D341Med (cell line): ENCODE measurements around the gene CABLES2.

Experiments used
- DNase-seq: peaks from one replicate; pipeline ENCODE4 v3.0.0; 2012; ENCODE audit warnings: low spot score

CABLES2 gene

DNA sequence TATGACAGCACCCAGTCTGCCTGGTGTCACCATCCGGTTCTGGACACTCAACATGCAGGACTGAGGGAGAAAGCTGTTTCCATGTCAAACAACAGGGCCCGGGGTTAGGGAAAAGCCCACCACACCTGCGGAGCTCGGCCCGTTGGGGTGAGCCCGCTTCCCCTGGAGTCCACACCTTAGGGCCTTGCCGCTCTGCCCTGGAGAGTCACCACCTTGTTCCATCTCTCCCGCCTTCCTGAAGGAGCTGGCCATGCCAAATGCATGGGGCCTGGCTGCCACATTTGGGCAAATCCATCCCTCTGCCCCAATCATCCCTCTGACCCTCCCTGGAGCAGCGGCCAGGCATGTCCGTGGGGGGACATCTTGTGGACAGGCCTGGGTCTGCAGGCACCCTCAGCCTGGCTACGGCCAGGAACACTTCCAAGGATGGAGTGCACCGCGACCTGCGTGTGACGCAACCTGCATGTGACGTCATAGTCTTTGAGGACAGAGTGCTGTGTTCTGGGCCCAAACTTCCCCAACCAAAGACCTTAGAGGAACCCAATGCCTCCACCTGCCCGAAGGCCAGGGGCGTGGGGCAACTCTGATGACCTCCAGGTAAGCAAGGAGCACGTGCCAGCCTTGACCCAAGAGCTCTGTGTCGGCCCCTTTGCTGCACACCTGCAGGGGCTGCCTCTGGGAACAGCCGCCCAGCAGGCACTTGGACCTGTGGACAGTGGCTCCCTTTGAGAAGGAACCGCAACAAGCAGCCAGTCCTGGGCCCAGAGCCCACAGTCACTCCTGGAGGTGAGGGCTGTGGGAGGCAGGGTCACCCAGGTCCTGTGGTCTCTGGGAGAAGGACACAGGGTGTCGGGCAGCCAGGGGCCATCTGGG is 1.7 kb downstream of the CABLES2 start:
- DNase-seq, result no peak

DNA sequence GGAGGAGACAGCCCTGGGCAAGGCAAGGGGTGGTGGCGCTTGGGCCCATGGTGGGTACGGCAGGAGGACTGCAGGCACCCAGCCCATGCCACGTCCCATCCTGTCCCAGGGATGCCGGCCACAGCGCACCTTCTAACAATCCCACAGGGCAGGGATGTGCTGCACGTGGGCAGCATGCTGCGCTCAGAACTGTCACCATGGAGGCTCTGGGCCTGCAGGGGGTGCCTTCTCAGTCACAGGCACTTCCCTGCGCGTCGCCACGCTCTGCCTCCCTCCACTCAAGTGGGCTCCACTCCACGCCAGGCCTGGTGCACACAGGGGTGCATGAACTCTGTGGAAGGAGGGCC is 2.4 kb downstream of the CABLES2 start:
- DNase-seq, result no peak

DNA sequence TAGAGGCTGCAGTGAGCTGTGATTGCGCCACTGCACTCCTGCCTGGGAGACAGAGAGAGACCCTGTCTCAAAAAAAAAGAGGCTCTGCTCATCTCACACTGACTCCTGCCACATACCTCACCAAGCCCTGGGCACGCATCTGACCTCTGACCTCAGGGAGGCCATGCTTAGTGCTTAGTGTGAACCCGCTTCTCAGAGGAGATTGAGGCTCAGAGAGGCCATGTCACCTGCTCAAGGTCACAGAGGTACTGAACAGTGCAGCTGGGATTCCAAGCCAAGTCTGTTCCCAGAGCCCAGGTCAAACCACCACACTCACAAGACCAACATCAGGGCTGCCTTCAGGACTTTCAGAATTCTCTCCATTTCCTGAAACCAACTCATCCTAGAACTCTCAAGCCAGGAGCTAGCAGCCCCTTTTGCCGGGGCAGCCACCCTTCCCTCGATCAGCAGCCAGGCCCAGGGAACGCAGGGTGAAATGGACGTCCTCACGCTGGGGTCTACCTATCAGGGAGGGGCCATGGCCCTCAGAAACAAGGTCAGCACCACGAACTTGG is 2.9 kb downstream of the CABLES2 start:
- DNase-seq, result no peak

DNA sequence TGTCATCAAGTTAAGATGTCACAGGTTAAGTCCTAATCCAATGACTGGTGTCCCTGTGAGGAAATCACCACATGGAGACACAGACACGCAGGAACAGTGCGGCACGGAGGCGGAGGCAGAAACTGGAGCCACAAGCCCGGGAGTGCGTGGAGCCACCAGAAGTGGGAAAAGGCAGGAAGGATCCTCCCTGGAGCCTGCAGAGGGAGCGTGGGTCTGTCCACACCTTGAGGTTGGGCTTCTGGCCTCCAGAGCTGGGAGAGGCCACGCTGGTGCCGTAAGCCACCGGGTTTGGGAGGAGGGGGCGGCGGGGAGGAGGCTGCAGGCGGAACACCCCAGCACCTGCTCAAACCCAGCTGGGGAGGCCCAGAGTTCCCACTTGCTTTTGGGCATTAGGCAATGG is 3.8 kb downstream of the CABLES2 start:
- DNase-seq, result no peak

DNA sequence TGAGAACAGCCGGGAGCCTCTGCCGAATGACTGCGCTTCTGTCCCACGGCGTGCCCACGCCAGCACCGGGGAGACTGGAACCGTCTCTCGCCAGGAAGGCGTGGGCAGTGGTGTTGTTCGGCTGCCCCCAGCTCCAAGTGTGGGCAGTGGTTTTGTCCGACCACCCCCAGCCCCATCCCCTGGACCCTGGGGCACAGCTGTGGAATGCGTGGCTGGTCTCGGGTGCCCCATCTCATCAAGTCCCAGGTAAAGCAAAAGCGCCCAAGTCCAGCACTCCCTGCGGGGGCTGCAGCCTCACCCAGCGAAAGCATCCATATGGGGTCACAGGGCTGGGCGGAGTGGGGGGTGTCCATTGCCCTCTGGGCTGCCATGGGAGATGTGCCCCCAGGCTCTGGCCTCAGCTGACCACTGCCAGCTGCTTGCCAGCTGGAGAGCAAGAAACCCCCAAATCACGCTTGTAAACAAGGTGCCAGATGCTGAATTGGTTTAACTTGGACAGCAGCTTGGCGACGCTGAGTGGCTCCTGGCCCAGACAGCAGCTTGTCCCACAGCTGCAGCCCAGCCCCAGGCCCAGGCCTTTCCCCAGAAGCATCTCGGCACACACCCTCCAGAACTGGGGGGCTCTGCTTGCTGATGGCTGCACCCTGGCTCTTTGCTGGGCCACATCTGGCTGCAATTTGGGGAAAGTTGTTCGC is 4.5 kb downstream of the CABLES2 start:
- DNase-seq, result no peak

DNA sequence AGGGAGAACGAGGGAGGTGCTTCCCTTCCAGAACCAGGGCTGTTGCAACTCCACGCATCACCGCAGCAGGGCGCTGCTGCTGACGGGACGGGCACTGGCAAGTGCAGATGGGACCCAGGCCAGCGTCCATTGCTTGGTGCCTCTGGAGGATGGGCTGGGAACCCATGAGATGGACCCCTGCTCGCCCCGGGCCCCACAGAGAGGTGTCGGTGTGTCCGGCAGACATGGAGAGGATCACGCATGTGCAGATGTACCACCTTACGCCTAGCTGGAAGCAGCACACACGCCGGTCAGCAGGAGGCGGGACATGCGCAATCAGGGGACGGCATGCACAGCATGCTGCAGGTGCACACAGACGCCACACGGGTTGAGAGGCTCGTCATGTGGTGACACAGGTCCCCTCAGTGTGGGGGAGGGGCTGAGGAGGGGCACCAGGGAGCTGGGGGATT is 5.7 kb downstream of the CABLES2 start:
- DNase-seq, result no peak

DNA sequence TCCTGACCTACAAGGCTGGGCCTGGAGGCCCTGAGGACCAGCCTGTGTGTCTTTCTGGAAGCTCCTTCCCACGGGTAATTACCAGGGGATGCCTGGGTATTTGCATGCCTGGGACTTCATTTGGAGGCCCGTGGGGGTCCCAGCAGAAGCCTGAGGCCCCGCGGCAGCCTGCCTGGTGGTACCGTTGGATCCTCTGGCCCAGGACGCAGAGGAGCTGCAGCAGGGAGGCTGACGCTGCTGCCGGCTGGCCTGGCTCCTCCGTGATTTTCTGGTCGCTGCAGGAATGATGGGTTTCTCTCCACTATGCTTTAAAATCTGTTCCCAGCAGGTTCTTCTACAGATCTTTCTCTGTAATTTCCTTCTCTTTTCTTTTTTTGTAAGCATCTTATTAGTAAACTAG is 6.5 kb downstream of the CABLES2 start:
- DNase-seq, result no peak

DNA sequence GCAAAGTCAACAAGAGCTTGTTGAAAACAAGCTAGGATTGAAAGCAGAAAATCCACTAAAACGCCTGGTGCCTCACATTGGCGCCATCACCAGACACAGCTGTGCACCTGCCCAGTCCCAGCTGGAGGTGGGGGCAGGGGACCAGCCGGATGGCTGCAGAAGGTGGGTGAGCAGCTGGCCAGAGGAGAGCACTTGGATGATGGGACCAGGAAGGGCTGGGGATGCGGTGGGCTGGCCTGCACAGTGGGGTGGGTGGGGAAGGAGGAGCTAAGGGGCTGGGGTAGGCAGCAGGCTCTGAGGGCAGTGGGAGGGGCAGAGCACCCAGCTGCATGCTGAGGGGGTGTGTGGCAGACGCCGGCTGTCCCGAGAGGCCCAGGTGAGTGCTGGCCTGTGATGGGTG is 7.1 kb downstream of the CABLES2 start:
- DNase-seq, result no peak

DNA sequence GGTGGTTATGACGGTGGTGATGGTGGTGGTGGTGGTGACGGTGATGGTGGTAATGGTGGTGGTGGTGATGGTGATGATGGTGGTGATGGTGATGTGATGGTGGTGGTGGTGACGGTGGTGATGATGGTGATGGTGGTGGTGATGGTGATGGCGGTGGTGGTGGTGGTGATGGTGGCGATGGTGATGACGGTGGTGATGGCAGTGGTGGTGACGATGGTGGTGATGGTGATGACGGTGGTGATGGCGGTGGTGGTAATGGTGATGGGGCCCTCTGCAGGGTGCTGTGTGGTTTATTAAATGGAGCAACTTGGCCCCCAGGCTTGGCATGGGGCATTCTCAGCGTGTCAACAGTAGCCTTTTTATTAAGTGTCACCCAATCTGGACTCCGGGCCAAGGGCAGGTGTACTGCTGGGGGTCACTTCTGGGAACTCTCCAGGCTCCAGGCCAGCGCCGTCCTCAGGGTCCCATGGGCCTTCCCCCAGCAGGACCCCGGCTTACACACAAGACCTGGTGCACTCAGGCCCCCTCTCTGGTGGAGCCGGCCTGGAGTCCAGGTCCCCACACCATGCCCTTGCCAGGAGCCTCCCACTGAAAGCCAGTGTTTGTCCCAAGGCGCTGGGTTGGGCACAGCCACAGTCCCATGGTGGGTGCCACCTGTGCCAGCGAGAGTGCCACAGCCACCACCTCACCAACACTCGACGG is 8.8 kb downstream of the CABLES2 start:
- no peak for DNase-seq

DNA sequence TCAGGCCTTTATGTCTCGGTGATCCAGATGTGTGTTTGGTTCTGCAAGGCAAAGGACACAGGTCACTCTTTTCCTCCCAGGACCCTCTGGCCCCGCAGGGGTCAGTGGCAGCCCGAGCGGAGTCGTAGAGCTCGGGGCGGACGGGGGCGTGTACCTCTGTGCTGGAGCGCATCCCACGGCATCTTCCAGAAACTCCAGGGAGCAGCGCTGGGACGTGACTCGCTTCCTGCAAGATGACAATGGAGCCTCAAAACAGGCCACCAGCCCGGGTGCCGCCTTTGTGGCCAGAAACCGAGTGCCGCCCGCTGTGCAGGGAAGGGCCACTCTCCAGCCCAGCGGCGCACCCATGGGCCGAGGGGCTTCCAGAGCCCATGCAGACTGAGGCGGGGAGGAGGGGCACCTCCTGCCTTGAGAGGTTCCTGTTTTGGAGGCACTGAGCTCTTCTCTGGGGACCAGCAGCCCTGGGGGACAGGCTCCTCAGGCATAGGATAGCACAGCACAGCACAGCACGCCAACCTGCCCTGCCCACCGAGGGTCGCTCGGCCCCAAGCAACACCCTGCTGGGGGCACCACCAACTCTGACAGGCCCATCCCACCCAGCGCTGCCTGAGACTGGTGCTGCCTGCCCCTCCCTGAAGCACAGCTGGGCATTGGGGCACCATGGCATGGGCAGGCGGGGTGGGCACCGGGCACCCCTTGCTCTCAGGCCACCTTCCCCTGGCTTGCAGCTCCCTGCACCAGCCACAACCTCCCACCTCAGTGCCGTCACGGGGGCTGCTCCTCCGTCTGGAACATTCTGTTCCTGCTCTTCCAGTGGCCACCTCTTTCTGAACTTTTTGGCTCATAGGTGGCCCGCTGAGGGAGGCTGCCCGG is 10.5 kb downstream of the CABLES2 start:
- DNase-seq, result no peak

DNA sequence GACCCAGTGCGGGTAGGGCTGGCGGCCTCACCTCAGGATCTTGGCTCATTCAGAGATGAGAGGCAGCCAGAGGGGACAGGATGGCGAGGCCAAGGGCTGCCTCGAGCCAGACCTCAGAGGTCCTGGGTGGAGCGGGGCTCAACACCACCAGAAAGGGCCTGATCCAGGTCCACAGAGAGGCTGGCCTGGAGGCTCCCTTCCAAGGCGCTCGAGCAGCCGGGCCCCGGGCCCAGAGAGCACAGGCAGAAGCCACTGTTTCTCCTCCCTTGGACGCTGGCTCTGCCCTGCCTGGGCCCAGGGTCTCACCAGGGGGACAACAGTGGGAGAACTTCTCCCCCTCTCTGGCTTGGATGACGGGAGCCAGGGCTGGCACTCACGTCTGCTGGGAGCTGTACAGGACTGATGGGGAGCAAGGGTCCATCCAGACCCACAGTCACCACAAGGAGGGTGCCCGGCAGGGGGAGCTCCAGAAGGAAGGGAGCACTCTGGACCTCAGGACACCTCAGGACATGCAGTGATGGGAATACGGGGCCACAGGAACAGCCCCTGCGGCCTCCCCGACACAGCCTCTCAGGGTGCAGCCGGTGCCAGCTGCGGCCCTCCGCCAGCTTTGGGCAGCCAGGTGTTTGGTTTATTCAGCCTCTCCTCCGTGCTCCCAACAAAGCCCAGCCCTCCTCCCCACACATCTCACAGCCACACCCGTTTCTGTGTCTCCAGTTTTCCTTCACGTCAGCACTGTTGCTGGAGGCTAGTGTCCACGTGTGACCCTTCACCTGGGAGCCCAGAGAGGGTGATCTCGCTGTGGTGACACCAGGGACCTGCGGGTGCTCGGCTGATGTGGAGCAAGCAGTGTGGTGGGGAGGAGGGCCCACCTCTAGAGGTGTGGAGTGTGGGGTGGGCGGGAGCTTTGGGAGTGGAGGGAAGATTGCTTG is 11.5 kb downstream of the CABLES2 start:
- no peak for DNase-seq

DNA sequence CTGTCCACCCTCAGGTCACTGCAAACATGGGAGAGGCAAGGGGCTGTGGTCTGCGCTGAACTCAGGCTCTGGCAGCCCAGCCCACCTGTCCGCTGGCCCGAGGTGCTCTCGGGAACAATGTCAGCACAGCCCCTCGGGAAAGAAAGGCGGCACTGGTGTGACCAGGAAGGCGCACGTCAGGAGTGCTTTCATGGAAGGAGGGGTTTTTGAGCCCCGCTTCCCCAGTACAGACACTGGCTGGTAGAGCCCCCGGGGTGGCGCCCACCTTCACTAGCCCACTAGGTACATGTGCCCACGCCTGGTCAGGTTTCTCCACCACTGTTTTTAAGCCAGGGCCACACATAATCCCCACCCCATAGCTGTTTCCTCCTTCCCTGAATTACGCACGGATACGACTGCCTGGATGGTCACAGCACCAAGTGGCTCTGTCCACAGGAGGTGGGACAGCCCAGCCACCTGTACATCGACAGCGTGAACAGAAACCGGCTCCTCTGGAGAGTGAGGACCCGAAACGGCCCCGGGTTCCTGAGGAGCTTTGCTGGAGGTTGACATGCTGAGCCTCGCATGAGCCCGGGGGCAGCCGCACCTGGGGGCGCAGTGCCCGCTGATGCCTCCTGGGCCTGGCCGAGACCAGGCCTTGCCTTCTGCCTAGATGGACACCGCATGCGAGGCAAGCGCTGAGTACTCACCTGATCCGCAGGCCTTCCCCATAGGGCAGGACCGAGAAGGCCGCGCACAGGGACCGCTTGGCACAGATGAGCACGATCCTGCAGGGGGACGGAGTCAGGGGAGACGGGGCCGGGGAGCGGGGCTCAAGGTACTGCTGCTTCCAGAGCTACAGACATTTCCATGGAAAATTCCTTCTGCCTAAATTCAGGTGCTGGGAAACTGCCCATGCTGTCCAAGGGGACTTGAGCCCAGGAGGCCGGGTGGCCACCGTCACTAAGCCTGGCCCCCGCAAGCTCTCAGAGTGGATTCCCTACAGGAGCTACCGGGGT is 12.5 kb downstream of the CABLES2 start:
- DNase-seq, result no peak

DNA sequence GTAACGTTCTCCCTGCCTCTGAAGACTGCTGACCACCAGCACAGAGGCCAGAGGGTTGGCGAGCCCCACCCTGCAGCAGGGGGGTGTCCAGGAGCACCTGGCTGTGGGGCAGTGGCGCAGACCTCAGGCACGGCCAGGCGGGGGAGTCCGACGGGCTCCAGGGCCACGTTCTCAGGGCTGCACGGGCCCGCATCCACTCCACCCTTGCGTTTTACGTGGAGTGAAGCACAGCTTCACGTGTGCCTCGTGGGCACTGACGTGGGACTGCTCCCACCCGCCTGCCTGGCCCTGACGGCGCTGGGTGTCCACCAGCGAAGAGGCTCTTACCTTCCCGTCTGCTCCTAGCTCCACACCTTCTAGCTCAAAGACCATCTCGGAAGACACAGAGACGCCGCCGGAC is 13.3 kb downstream of the CABLES2 start:
- DNase-seq, result no peak

DNA sequence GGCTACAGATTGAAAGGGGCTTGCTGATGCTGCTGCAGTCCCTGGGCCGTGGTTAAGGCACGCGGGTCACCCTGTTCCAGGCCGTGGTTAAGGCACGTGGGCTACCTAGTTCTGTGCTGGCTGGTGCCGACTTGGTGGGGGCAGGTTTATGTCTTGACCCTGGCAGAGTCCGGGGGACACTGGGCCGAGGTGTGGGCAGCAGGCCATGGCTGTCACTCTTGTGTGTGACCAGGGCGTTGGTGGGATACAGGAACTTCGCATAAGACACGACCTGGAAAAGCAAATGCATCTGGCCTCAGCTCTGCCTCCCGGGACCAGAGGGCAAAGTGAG is 13.8 kb downstream of the CABLES2 start:
- DNase-seq, result no peak

DNA sequence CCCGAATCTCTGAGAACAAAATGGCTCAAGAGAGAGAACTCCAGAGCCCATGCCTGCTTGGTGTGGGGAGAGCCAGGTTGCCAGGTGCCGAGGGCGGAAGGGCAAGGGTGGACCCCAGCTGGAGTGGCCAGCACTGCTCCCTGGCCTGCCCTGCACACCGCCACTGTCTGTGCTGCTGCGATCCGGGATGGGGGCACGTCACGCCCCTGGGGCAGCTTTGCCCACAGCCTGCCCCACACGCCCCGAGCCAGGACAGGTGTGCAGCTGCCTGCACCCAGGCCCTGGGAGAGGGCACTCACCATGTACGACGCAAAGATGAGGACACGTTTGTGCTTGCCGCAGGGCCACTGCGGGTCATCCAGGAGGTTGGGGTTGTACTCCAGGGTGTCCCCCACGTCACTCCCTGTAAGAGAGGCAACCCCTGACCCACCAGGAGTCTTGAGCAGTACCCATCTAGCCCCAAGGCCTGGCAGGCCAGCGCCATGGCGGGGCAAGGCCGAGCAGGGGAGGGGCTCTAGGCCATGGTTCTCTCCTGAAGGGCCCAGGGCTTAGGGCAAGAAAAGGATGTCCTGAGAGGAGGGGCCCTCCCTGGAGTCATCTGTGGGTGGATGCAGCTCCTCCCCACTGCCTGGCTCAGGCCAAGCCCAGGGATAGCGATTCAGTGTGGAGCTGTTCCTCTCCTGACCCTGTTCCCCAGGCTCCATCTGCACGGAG is 14.3 kb downstream of the CABLES2 start:
- no peak for DNase-seq

DNA sequence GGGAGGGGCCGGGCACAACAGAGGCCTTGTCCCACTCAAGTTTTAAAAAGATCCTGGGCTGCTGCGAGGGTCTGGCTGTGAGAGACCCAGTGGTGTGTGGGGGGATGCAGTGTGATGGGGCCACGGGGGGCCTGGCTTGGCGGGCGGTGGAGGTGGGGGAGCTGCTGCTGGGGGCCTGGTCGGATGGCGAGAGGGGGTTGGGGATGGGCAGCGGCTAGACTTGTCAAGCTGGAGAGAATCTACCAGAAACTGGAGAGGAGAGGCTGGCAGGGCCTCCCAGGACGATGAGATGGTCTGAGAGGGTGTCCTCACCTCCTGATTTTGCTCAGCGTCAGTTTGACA is 15.0 kb downstream of the CABLES2 start:
- no peak for DNase-seq

DNA sequence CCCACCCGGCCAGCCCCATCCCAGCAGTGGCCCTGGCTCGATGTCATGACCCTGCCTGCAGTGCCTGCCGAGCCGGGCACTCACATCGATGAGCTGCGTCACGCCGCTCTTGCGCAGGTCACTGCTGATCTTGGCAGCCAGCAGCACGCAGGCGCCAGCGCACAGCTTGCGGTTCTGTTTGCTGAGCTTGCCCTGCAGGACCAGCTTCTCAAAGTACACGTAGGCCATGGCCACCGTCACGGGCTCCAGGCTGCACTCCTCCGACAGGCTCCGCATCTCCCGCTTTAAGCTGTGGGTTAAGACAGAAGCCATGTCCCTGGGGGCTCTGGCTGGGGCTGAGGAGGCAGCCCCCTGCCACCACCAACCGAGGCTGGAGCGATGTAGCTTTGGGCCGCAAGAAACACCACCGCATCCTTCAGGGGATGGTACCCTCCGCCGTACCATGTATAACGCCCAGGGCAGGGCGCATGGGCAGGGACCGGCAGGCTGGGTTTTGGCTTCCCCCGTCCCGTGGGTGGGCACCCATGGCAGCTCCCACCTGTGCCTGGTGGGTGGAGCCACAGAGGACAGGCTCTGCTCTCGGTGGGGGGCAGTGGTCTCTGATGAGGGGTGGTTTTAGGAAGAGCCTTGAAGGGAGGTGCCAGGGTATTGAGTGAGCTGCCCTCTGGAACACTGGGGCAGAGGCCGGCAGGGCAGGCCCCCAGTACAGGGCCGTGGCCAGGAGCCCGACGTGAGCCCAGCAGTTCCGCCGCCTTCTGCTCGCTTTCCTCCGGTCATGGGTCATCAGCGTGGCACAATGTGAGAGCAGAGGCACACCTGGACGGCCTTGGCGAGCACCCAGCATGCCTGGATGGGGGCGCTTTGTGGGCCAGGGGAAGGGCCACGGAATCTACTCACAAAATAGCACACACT is 15.7 kb downstream of the CABLES2 start:
- DNase-seq, result no peak
